Breast epithelium (tissue), 3 donors: ENCODE measurements around the gene WAS.

Experiments used
- CTCF ChIP-seq, 3 donors: fragments of 450-650 bp; IDR thresholded peaks; one replicate each; pipeline ENCODE4 v1.5.1; 2016 to 2017; ENCODE audit warnings: antibody characterized with exemption in 3 of 3, mild to moderate bottlenecking in 3 of 3, moderate library complexity in 3 of 3
- POLR2A ChIP-seq: fragments of 450-650 bp; IDR thresholded peaks from one replicate; pipeline ENCODE4 v1.6.1; 2016; ENCODE audit warnings: antibody characterized with exemption, mild to moderate bottlenecking, moderate library complexity
- POLR2AphosphoS5 ChIP-seq, 3 donors: sonication (generic); formaldehyde crosslinking; IDR thresholded peaks; one replicate each; pipeline ENCODE4 v1.6.1; 2017; ENCODE audit warnings: antibody characterized with exemption in 3 of 3

DNA sequence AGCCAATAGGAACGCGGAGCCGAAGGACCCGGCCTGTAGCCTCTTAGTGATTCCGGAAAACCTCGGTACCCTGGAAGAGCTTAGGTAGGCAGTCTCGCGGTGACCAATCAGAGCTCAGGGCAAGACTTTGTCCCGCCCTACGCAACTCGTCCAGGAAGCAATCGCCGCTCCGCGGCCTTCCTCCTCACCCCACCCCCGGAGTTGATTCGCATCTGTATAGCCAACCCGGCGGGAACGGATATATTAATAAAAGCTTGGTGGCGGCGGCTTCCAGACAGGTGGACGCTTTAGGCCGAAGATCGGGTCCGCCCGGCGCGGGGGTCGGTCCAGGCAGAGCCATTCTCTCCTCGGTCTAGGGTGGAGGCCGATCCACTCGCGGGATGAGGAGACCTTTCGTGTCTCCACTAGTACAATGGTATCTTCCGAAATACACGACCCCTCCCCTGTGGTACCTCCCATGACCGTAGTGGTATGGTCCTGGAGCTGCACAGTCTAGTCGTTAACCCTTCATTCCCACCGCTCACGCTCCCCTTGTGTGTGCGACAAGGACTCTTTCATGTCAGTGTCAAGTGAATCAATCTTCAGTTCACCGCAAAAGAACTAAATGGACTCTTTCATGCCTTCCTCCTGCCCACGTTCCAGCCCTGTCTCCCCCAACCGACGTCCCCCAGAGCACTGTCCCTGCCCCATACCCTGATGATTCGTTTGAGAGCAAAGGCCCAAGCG lies 53.8 kb downstream of the WAS start:
- TF ChIP-seq CTCF (IDR thresholded peaks at IDR 0.05), result no peak
- peak; percentile 41 to 83 (median 72) for TF ChIP-seq POLR2AphosphoS5 (IDR thresholded peaks at IDR 0.05)
- TF ChIP-seq POLR2A, result peak; percentile 55
